ENCODE results near the gene CISD1.
"Not testable (repeated sequence)": the region's sequence is repeated elsewhere in the genome, so short reads cannot be mapped to it uniquely, and the experiment has no call there.

- not testable (repeated sequence) for TF ChIP-seq EZH2 (IDR thresholded peaks at IDR 0.05; ENCODE audit: borderline replicate concordance); CTCF (IDR thresholded peaks at IDR 0.05; ENCODE audit: poor library complexity)
Measured at GRCh38 chr10:58244666-58245065, 24.3 kb upstream of the CISD1 start.

Measured in hepatocyte (in vitro differentiated cells).